Tibial artery (tissue), 4 donors: Measurements from ENCODE around the gene TRPC6.

ENCODE experiments used
- DNase-seq, 2 donors: peaks; one replicate each; pipeline ENCODE4 v3.0.0-alpha.2; 2019
- H3K27ac ChIP-seq, 2 donors: fragments of 200-600 bp; sonication (generic) in 1 of 2; 1 replicate in 1 of 2; 2 replicates in 1 of 2; pipeline ENCODE4 v1.5.1; 2018 to 2019; ENCODE audit warnings: mild to moderate bottlenecking in 1 of 2
- H3K27me3 ChIP-seq, 2 donors: fragments of 200-600 bp; sonication (generic) in 1 of 2; one replicate each; pipeline versions ENCODE4 v1.5.1 to v1.6.0; 2016 to 2019
- H3K36me3 ChIP-seq, 3 donors: fragments of 200-600 bp; sonication (generic) in 2 of 3; one replicate each; pipeline ENCODE4 v1.5.1; 2016 to 2019; ENCODE audit warnings: mild to moderate bottlenecking in 2 of 3
- H3K4me1 ChIP-seq, 4 donors: fragments of 200-600 bp; sonication (generic) in 2 of 4; 1 replicate in 3 of 4; 2 replicates in 1 of 4; pipeline ENCODE4 v1.5.1; 2016 to 2019
- H3K4me3 ChIP-seq, 2 donors: fragments of 200-600 bp; sonication (generic) in 1 of 2; 1 replicate in 1 of 2; 2 replicates in 1 of 2; pipeline ENCODE4 v1.5.1; 2018 to 2019; ENCODE audit warnings: mild to moderate bottlenecking in 2 of 2
- H3K9me3 ChIP-seq, 3 donors: fragments of 200-600 bp; sonication (generic) in 1 of 3; one replicate each; pipeline ENCODE4 v1.5.1; 2016 to 2019
- intact Hi-C: fragments of 100-400 bp; cut with DNase I; formaldehyde crosslinking; loops from one replicate; pipeline ENCODE4 v1.15.0; 2023; ENCODE audit warnings: low total_unique reads
- TF ChIP-seq, protein P1 (sequence below), 2 experiments: fragments of 200-600 bp in 1 of 2; fragments of 450-650 bp in 1 of 2; IDR thresholded peaks; one replicate each; pipeline ENCODE4 v1.5.1; 2017 to 2019; ENCODE audit warnings: antibody characterized with exemption in 2 of 2, mild to moderate bottlenecking in 1 of 2, moderate library complexity in 1 of 2

Gene TRPC6

DNA sequence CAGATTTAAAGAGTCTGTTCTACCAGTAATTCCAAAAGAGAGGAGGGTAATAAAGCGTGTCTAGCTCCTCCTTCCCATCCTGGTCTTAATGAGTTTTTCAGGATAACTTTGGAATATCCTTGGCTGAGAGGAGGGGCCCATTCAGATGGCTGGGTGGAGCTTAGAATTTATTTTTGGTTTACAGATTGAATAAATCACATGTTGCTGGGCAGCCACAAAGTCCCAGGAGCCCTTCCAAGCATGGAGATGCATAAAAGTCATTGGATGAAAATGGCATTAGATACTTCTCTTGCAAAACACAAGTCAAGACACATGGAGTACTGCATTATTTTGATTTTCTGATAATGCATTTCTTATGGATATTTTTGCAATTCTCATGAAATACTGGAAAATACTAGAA, 139.0 kb downstream of the TRPC6 start:
- TF ChIP-seq, protein P1, sequence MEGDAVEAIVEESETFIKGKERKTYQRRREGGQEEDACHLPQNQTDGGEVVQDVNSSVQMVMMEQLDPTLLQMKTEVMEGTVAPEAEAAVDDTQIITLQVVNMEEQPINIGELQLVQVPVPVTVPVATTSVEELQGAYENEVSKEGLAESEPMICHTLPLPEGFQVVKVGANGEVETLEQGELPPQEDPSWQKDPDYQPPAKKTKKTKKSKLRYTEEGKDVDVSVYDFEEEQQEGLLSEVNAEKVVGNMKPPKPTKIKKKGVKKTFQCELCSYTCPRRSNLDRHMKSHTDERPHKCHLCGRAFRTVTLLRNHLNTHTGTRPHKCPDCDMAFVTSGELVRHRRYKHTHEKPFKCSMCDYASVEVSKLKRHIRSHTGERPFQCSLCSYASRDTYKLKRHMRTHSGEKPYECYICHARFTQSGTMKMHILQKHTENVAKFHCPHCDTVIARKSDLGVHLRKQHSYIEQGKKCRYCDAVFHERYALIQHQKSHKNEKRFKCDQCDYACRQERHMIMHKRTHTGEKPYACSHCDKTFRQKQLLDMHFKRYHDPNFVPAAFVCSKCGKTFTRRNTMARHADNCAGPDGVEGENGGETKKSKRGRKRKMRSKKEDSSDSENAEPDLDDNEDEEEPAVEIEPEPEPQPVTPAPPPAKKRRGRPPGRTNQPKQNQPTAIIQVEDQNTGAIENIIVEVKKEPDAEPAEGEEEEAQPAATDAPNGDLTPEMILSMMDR (IDR thresholded peaks at IDR 0.05): no peak
- Histone ChIP-seq H3K27me3 (no peaks in the 10 kb centered on the region), H3K36me3 (no peaks in the 10 kb centered on the region), H3K27ac (no peak overlapping the region), H3K4me1 (peaks cover 0 to 61% (median 31%) of the 10 kb centered on the region in 4 donors), H3K9me3 (no peaks in the 10 kb centered on the region), H3K4me3 (no peak overlapping the region)
- intact Hi-C loops: no loop called here
- no peak for DNase-seq

DNA sequence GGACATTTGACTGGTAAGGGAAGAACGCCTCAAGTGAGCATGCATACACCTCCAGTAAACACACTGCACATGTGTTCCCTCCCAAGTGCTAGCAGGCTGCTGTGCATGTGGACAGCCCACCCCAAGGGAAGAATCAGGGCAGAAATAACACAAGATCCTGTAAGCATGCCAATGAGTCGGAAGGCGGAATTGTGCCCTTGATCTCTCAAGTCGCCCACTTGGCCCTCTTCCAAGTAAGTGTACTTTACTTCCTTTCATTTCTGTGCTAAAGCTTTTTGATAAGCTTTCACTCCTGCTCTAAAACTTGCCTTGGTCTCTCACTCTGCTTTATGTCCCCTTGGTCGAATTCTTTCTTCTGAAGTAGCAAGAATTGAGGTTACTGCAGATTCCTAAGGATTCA, 139.6 kb downstream of the TRPC6 start:
- intact Hi-C loops: no loop called here

DNA sequence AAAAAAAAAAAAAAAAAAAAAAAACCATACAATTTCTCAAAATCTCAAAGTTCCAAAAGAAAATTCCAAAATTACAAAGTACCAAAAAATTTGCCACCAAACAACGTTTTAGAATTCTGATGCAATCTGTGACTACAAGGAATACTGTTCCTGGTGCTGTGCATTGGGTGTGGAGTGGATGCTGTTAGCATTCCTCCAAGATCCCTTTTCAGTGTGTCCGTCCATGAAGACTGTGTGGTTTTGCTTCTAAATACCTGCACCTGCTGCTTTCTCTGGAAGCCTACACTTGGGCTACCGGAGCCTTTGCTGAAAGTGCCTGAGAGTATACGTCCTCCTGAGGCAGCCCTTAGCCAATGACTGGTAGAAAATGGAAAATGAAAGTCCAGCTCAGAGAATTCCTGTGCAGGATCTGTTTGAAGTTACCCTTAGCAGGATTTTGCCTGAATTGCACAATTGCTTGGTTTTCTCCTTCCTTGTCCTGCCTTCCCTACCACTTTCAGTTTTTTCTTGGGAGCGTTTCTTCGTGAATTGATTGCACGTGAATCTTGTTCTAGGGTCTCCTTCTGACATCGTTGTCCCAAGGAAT, 140.8 kb downstream of the TRPC6 start:
- TF ChIP-seq, protein P1 (IDR thresholded peaks at IDR 0.05): no peak
- no peak overlapping the region for H3K27ac ChIP-seq
- intact Hi-C loops: no loop called here
- no peaks in the 10 kb centered on the region for H3K27me3 ChIP-seq
- H3K4me1 ChIP-seq: peaks cover 0 to 61% (median 31%) of the 10 kb centered on the region in 4 donors
- no peak overlapping the region for H3K4me3 ChIP-seq
- H3K36me3 ChIP-seq: no peaks in the 10 kb centered on the region
- no peak for DNase-seq
- no peaks in the 10 kb centered on the region for H3K9me3 ChIP-seq

More for the DNA sequence above, 139.6 kb downstream of the TRPC6 start:
- TF ChIP-seq, protein P1 (IDR thresholded peaks at IDR 0.05): no peak
- Histone ChIP-seq H3K4me1 (peaks cover 0 to 61% (median 31%) of the 10 kb centered on the region in 4 donors), H3K27ac (no peak overlapping the region), H3K36me3 (no peaks in the 10 kb centered on the region), H3K9me3 (no peaks in the 10 kb centered on the region), H3K4me3 (no peak overlapping the region), H3K27me3 (no peaks in the 10 kb centered on the region)
- DNase-seq: no peak

DNA sequence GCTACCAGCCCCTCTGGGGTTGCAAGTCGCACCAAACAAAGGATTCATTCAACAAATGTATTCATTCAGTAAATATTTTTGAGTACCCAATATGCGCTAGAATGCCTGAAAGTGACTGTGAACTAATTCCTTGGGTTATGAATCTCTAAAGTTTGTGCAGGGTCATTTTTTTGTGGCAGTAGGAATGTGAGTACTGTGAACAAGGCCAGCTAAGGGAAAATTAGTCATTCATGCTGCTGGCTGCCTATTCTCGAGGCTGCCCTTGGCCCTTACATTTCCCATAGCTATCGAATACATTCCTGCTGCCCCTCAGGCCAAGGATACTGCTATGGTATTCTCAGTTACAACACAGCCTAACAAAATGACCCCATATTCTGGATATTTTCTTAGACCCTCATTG, 141.6 kb downstream of the TRPC6 start:
- no peaks in the 10 kb centered on the region for H3K27me3 ChIP-seq
- H3K4me3 ChIP-seq: no peak overlapping the region
- TF ChIP-seq, protein P1 (IDR thresholded peaks at IDR 0.05): no peak
- intact Hi-C loops: no loop called here
- H3K9me3 ChIP-seq: no peaks in the 10 kb centered on the region
- peak overlapping the region; percentile 71 to 72 for H3K27ac ChIP-seq
- H3K36me3 ChIP-seq: no peaks in the 10 kb centered on the region
- DNase-seq: no peak
- peaks cover 0 to 61% (median 31%) of the 10 kb centered on the region in 4 donors for H3K4me1 ChIP-seq

DNA sequence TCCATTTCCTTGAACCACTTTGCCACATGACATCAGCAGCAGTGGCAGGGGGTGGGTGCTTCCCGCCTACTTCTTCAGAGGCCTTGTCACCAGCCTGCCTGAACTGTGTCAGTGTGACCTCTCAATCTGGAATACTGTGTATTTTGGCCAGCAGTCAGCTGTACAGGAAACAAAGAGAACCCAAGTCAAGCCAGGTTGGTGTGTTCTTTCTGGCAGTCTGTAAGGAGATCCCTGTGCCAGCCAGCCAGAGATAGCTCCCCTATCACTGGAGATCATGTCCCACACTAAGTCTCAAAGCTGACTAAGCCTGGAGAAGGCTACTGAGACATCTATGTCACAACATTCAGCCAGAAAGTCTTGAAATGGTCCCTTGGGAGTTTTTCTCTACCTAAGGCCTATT, 142.1 kb downstream of the TRPC6 start:
- no peak overlapping the region for H3K4me3 ChIP-seq
- no peaks in the 10 kb centered on the region for H3K9me3 ChIP-seq
- H3K27ac ChIP-seq: peak overlapping the region; percentile 71 to 72
- H3K27me3 ChIP-seq: no peaks in the 10 kb centered on the region
- intact Hi-C loops: no loop called here
- no peaks in the 10 kb centered on the region for H3K36me3 ChIP-seq
- peak in 1 of 2 donors; percentile 82 for DNase-seq
- TF ChIP-seq, protein P1 (IDR thresholded peaks at IDR 0.05): no peak
- H3K4me1 ChIP-seq: peaks cover 0 to 61% (median 31%) of the 10 kb centered on the region in 4 donors
